GM12872 (cell line): ENCODE measurements around the gene C6orf132.

ENCODE experiments used
- CTCF ChIP-seq: IDR thresholded peaks from 3 replicates; pipeline ENCODE4 v1.5.1; 2011; ENCODE audit warnings: low read depth, mild to moderate bottlenecking, low read length, moderate library complexity; ENCODE audit not compliant: insufficient read depth

Gene C6orf132

GRCh38 chr6:42090819-42091717 lies 51.4 kb downstream of the C6orf132 start:
- TF ChIP-seq CTCF = no peak

GRCh38 chr6:42088101-42088591 lies 54.3 kb downstream of the C6orf132 start:
- TF ChIP-seq CTCF = no peak

GRCh38 chr6:42086046-42087035 lies 56.1 kb downstream of the C6orf132 start:
- TF ChIP-seq CTCF = peak; percentile 11; the same call in 1 of the 3 replicates

- TF ChIP-seq CTCF = no peak
Observed at GRCh38 chr6:42084889-42085288, 57.5 kb downstream of the C6orf132 start.

GRCh38 chr6:42083530-42083929 lies 58.9 kb downstream of the C6orf132 start:
- TF ChIP-seq CTCF = no peak

- no peak for TF ChIP-seq CTCF
Observed at GRCh38 chr6:42079941-42080464, 62.4 kb downstream of the C6orf132 start.

- TF ChIP-seq CTCF = no peak
Observed at GRCh38 chr6:42078386-42078785, 64.0 kb downstream of the C6orf132 start.
